Right atrium auricular region (tissue), 2 donors: ENCODE results near the gene HCFC1. TPM values are rescaled to one million over a fixed set of nuclear protein-coding genes. Genes with fewer than 3 reads are reported as not detected.

ENCODE experiments used
- DNase-seq: peaks from one replicate; pipeline ENCODE4 v3.0.0-alpha.2; 2019; ENCODE audit warnings: low spot score
- H3K27ac ChIP-seq, 2 donors: fragments of 200-600 bp; sonication (generic); 1 replicate in 1 of 2; 2 replicates in 1 of 2; pipeline ENCODE4 v1.5.1; 2016 to 2019
- H3K27me3 ChIP-seq, 2 donors: fragments of 200-600 bp; sonication (generic); one replicate each; pipeline versions ENCODE4 v1.5.1 to v1.6.0; 2017 to 2019
- H3K36me3 ChIP-seq: fragments of 200-600 bp; sonication (generic); one replicate; pipeline ENCODE4 v1.5.1; 2016
- H3K4me1 ChIP-seq, 2 donors: fragments of 200-600 bp; sonication (generic); one replicate each; pipeline versions ENCODE4 v1.5.1 to v1.6.0; 2017 to 2019
- H3K4me3 ChIP-seq, 2 donors: fragments of 200-600 bp; sonication (generic); 1 replicate in 1 of 2; 2 replicates in 1 of 2; pipeline ENCODE4 v1.5.1; 2017 to 2019; ENCODE audit warnings: mild to moderate bottlenecking in 1 of 2, moderate library complexity in 1 of 2
- H3K9me3 ChIP-seq, 2 donors: fragments of 200-600 bp; sonication (generic); one replicate each; pipeline ENCODE4 v1.5.1; 2019
- CTCF ChIP-seq, 2 donors: fragments of 200-600 bp; sonication (generic); IDR thresholded peaks; one replicate each; pipeline ENCODE4 v1.5.1; 2019; ENCODE audit warnings: antibody characterized with exemption in 2 of 2
- total RNA-seq, 2 donors: library from RNA; depleted of rRNA; stranded (reverse); fragments of >200 nt; gene quantifications; one replicate each; pipeline ENCODE4 v1.1.0, GENCODE V29; 2016

The HCFC1 gene
- total RNA-seq, 2 donors from 2014 or later = 40.8 to 54.7 TPM

GRCh38 chrX:154013614-154014360 lies 42.2 kb upstream of the HCFC1 start:
- DNase-seq = no peak
- peaks cover 11% of the 10 kb centered on the region for H3K36me3 ChIP-seq
- no peak overlapping the region for H3K4me3 ChIP-seq

GRCh38 chrX:154013001-154013421 lies 41.4 kb upstream of the HCFC1 start:
- DNase-seq = no peak
- no peaks in the 10 kb centered on the region for H3K27me3 ChIP-seq
- TF ChIP-seq CTCF (IDR thresholded peaks at IDR 0.05) = no peak
- H3K9me3 ChIP-seq = no peaks in the 10 kb centered on the region
- peaks cover 11% of the 10 kb centered on the region for H3K36me3 ChIP-seq
- H3K27ac ChIP-seq = no peak overlapping the region
- H3K4me1 ChIP-seq = no peaks in the 10 kb centered on the region
- no peak overlapping the region for H3K4me3 ChIP-seq

More at GRCh38 chrX:154013614-154014360, 42.2 kb upstream of the HCFC1 start:
- Histone ChIP-seq H3K9me3 (no peaks in the 10 kb centered on the region), H3K4me1 (peaks cover 0 to 6% of the 10 kb centered on the region in 2 donors), H3K27me3 (no peaks in the 10 kb centered on the region), H3K27ac (no peak overlapping the region)
- peak; percentile 85 to 96 for TF ChIP-seq CTCF (IDR thresholded peaks at IDR 0.05)

- Histone ChIP-seq H3K4me3 (no peak overlapping the region), H3K36me3 (peaks cover 11% of the 10 kb centered on the region), H3K4me1 (no peaks in the 10 kb centered on the region), H3K27me3 (no peaks in the 10 kb centered on the region), H3K27ac (no peak overlapping the region), H3K9me3 (no peaks in the 10 kb centered on the region)
- no peak for DNase-seq
- TF ChIP-seq CTCF (IDR thresholded peaks at IDR 0.05) = no peak
Measured at GRCh38 chrX:154012336-154012991, 40.8 kb upstream of the HCFC1 start.

- no peak for DNase-seq
- no peaks in the 10 kb centered on the region for H3K27me3 ChIP-seq
- no peak overlapping the region for H3K27ac ChIP-seq
- TF ChIP-seq CTCF (IDR thresholded peaks at IDR 0.05) = no peak
- peaks cover 8% of the 10 kb centered on the region for H3K36me3 ChIP-seq
- H3K4me3 ChIP-seq = no peak overlapping the region
- no peaks in the 10 kb centered on the region for H3K4me1 ChIP-seq
- no peaks in the 10 kb centered on the region for H3K9me3 ChIP-seq
Measured at GRCh38 chrX:154011376-154012335, 40.0 kb upstream of the HCFC1 start.

GRCh38 chrX:154010330-154011087 lies 38.9 kb upstream of the HCFC1 start:
- H3K27me3 ChIP-seq = no peaks in the 10 kb centered on the region
- no peaks in the 10 kb centered on the region for H3K4me1 ChIP-seq
- H3K9me3 ChIP-seq = no peaks in the 10 kb centered on the region
- DNase-seq = no peak
- no peaks in the 10 kb centered on the region for H3K36me3 ChIP-seq
- no peak overlapping the region for H3K27ac ChIP-seq
- TF ChIP-seq CTCF (IDR thresholded peaks at IDR 0.05) = no peak
- H3K4me3 ChIP-seq = no peak overlapping the region
